CD14-positive monocyte (primary cell): ENCODE results near the gene BANP. TPM values are rescaled to one million over a fixed set of nuclear protein-coding genes. Genes with fewer than 3 reads are reported as not detected.
"Not testable (repeated sequence)": the region's sequence is repeated elsewhere in the genome, so short reads cannot be mapped to it uniquely, and the experiment has no call there.

Source experiments
- DNase-seq, 3 donors: peaks; one replicate each; pipeline ENCODE4 v3.0.0-alpha.2; 2011 to 2022
- H2AFZ ChIP-seq: 2 replicates; pipeline ENCODE4 v1.6.0; 2012; ENCODE audit warnings: mild to moderate bottlenecking, low read depth, low read length, inconsistent platforms; ENCODE audit not compliant: insufficient read depth, poor library complexity, severe bottlenecking
- H3K27ac ChIP-seq, 2 donors: 1 replicate in 1 of 2; 2 replicates in 1 of 2; pipeline ENCODE4 v1.5.1; 2012 to 2013; ENCODE audit warnings: low read length in 2 of 2, control low read depth in 1 of 2, inconsistent platforms in 1 of 2, low read depth in 1 of 2, mild to moderate bottlenecking in 1 of 2
- H3K27me3 ChIP-seq, 2 donors: one replicate each; pipeline versions ENCODE4 v1.6.0 to v1.6.1; 2011 to 2013; ENCODE audit warnings: low read length in 2 of 2; ENCODE audit not compliant: control insufficient read depth in 2 of 2, insufficient read depth in 2 of 2
- H3K36me3 ChIP-seq, 2 donors: replicated peaks in 1 of 2; 1 replicate in 1 of 2; 2 replicates in 1 of 2; pipeline versions ENCODE4 v1.5.1 to v1.6.1; 2012 to 2013; ENCODE audit warnings: low read length in 2 of 2, control low read depth in 1 of 2, inconsistent platforms in 1 of 2, mild to moderate bottlenecking in 1 of 2; ENCODE audit not compliant: insufficient read depth in 2 of 2, control insufficient read depth in 1 of 2
- H3K4me1 ChIP-seq, 2 donors: 1 replicate in 1 of 2; 2 replicates in 1 of 2; pipeline versions ENCODE4 v1.5.1 to v1.6.1; 2012 to 2013; ENCODE audit warnings: low read length in 2 of 2, control low read depth in 1 of 2, inconsistent platforms in 1 of 2, mild to moderate bottlenecking in 1 of 2, moderate library complexity in 1 of 2; ENCODE audit not compliant: insufficient read depth in 2 of 2, control insufficient read depth in 1 of 2
- H3K4me2 ChIP-seq: replicated peaks from 2 replicates; pipeline ENCODE3; 2012; ENCODE audit warnings: low read length, moderate library complexity, mild to moderate bottlenecking; ENCODE audit not compliant: poor library complexity, severe bottlenecking; ENCODE audit errors: extremely low read depth
- H3K4me3 ChIP-seq, 3 experiments: fragments of 200-600 bp in 1 of 3; sonication (generic) in 1 of 3; replicated peaks in 1 of 3; 1 replicate in 2 of 3; 2 replicates in 1 of 3; pipeline ENCODE4 v1.5.1; 2011 to 2013; ENCODE audit warnings: low read length in 3 of 3, mild to moderate bottlenecking in 3 of 3, control low read depth in 2 of 3, low read depth in 2 of 3, inconsistent platforms in 1 of 3, moderate library complexity in 1 of 3
- H3K79me2 ChIP-seq: 2 replicates; pipeline ENCODE4 v1.6.0; 2012; ENCODE audit warnings: mild to moderate bottlenecking, control low read depth, inconsistent platforms, low read length, moderate library complexity; ENCODE audit not compliant: insufficient read depth
- H3K9ac ChIP-seq: 2 replicates; pipeline ENCODE4 v1.6.0; 2017; ENCODE audit warnings: low read length, mild to moderate bottlenecking; ENCODE audit not compliant: insufficient read depth, poor library complexity, severe bottlenecking
- H3K9me3 ChIP-seq, 2 donors: replicated peaks in 1 of 2; 1 replicate in 1 of 2; 2 replicates in 1 of 2; pipeline versions ENCODE4 v1.5.1 to v1.6.1; 2012 to 2013; ENCODE audit warnings: low read length in 2 of 2, control low read depth in 1 of 2; ENCODE audit not compliant: control insufficient read depth in 1 of 2, insufficient read depth in 1 of 2
- H4K20me1 ChIP-seq: 2 replicates; pipeline ENCODE4 v1.6.0; 2012; ENCODE audit warnings: mild to moderate bottlenecking, low read length, control low read depth, moderate library complexity; ENCODE audit not compliant: insufficient read depth
- H3K27ac Mint-ChIP-seq, 7 donors: one replicate each; pipeline ENCODE4 v1.8.0; 2020; ENCODE audit warnings: mild to moderate bottlenecking in 7 of 7, mixed read lengths in 7 of 7, moderate library complexity in 6 of 7, inconsistent platforms in 2 of 7
- H3K27me3 Mint-ChIP-seq, 3 donors: one replicate each; pipeline ENCODE4 v1.8.0; 2021 to 2022; ENCODE audit warnings: low read depth in 3 of 3, mild to moderate bottlenecking in 3 of 3, mixed read lengths in 3 of 3, moderate library complexity in 3 of 3, inconsistent platforms in 1 of 3
- H3K36me3 Mint-ChIP-seq, 2 donors: one replicate each; pipeline ENCODE4 v1.8.0; 2020; ENCODE audit warnings: mixed read lengths in 2 of 2, inconsistent platforms in 1 of 2, mild to moderate bottlenecking in 1 of 2
- H3K4me1 Mint-ChIP-seq: one replicate; pipeline ENCODE4 v1.8.0; 2020; ENCODE audit warnings: mild to moderate bottlenecking, mixed read lengths
- H3K4me3 Mint-ChIP-seq, 2 donors: one replicate each; pipeline ENCODE4 v1.8.0; 2020; ENCODE audit warnings: mild to moderate bottlenecking in 2 of 2, mixed read lengths in 2 of 2, moderate library complexity in 1 of 2
- H3K9me3 Mint-ChIP-seq, 7 donors: one replicate each; pipeline ENCODE4 v1.8.0; 2020 to 2022; ENCODE audit warnings: mixed read lengths in 7 of 7, mild to moderate bottlenecking in 6 of 7, moderate library complexity in 6 of 7, inconsistent platforms in 2 of 7
- CTCF ChIP-seq: fragments of 200-600 bp; IDR thresholded peaks from one replicate; pipeline ENCODE4 v1.8.0; 2022; ENCODE audit warnings: antibody characterized with exemption, mild to moderate bottlenecking
- WGBS: methylation state at CpG from one replicate; pipeline ENCODE4 v1.1.5; 2013; ENCODE audit warnings: missing lambda C conversion rate; ENCODE audit not compliant: insufficient coverage; 5-methylcytosine and 5-hydroxymethylcytosine counted together
- intact Hi-C, 2 donors: fragments of 100-400 bp; cut with micrococcal nuclease; formaldehyde crosslinking; loops; one replicate each; pipeline versions ENCODE4 v1.15.0 to v1.15.1; 2023
- polyA plus RNA-seq, 3 donors: library from polyadenylated mRNA; depleted of rRNA in 1 of 3; unstranded in 2 of 3; stranded (reverse) in 1 of 3; fragments of 300-500 nt in 2 of 3; fragments of >200 nt in 1 of 3; fragmentation: Illumina TruSeq in 2 of 3; gene quantifications; 1 replicate in 2 of 3; 2 replicates in 1 of 3; pipeline ENCODE4 v1.2.3, GENCODE V29; 2012 to 2021

The BANP gene
- polyA plus RNA-seq, 3 donors, result 10.1 to 40.9 (median 11.7) TPM

GRCh38 chr16:87996962-87997880 lies 46.0 kb downstream of the BANP start:
- intact Hi-C loops, result no loop called here
- peaks cover 0 to 1% (median 0%) of the 10 kb centered on the region in 7 donors for H3K9me3 Mint-ChIP-seq

GRCh38 chr16:87998184-87998793 lies 47.1 kb downstream of the BANP start:
- DNase-seq, intact Hi-C loops, H3K27me3 Mint-ChIP-seq, H3K4me1 Mint-ChIP-seq, H3K9me3 Mint-ChIP-seq, H2AFZ ChIP-seq, H3K4me1 ChIP-seq, H3K4me3 ChIP-seq, H3K9ac ChIP-seq, H3K27me3 ChIP-seq, H3K4me2 ChIP-seq, H3K4me3 Mint-ChIP-seq, H3K9me3 ChIP-seq, H3K27ac ChIP-seq: not testable (repeated sequence)
- Histone ChIP-seq H3K79me2 (peaks cover 25% of the 10 kb centered on the region), H4K20me1 (peaks cover 61% of the 10 kb centered on the region), H3K36me3 (peaks cover 20 to 65% of the 10 kb centered on the region in 2 donors)
- H3K27ac Mint-ChIP-seq, result peak overlapping the region in 1 of 7 donors; percentile 82
- 95% methylated on average over 20 of the region's 32 CpGs for WGBS
- H3K36me3 Mint-ChIP-seq, result peaks cover 45 to 67% of the 10 kb centered on the region in 2 donors

More at GRCh38 chr16:87996962-87997880, 46.0 kb downstream of the BANP start:
- no peak overlapping the region for H3K4me3 Mint-ChIP-seq
- peaks cover 55% of the 10 kb centered on the region for H4K20me1 ChIP-seq
- H3K27me3 Mint-ChIP-seq, result no peaks in the 10 kb centered on the region
- H3K4me3 ChIP-seq, result no peak overlapping the region
- no peak overlapping the region for H2AFZ ChIP-seq
- no peak for DNase-seq
- no peaks in the 10 kb centered on the region for H3K4me1 Mint-ChIP-seq
- H3K27ac ChIP-seq, result no peak overlapping the region
- peaks cover 48 to 71% of the 10 kb centered on the region in 2 donors for H3K36me3 Mint-ChIP-seq
- WGBS, result 91% methylated on average over 7 of the region's 8 CpGs
- H3K36me3 ChIP-seq, result peaks cover 26 to 62% of the 10 kb centered on the region in 2 donors
- no peak overlapping the region for H3K4me2 ChIP-seq
- H3K9me3 ChIP-seq, result no peaks in the 10 kb centered on the region
- H3K4me1 ChIP-seq, result no peaks in the 10 kb centered on the region
- TF ChIP-seq CTCF, result no peak
- H3K79me2 ChIP-seq, result peaks cover 16% of the 10 kb centered on the region
- no peaks in the 10 kb centered on the region for H3K27me3 ChIP-seq
- peak overlapping the region in 2 of 7 donors; percentile 26 to 30 for H3K27ac Mint-ChIP-seq
- H3K9ac ChIP-seq, result no peak overlapping the region

GRCh38 chr16:87998992-87999391 lies 47.8 kb downstream of the BANP start:
- H2AFZ ChIP-seq, DNase-seq, H3K27ac ChIP-seq, H3K9ac ChIP-seq, H3K27me3 Mint-ChIP-seq, H3K9me3 Mint-ChIP-seq, H3K4me2 ChIP-seq, H3K4me1 ChIP-seq, H3K4me3 ChIP-seq, H3K27ac Mint-ChIP-seq, H3K4me1 Mint-ChIP-seq, H3K27me3 ChIP-seq, H3K4me3 Mint-ChIP-seq, intact Hi-C loops, H3K9me3 ChIP-seq: not testable (repeated sequence)
- Histone ChIP-seq H4K20me1 (peaks cover 66% of the 10 kb centered on the region), H3K36me3 (peaks cover 19 to 65% of the 10 kb centered on the region in 2 donors), H3K79me2 (peaks cover 25% of the 10 kb centered on the region)
- peaks cover 46 to 65% of the 10 kb centered on the region in 2 donors for H3K36me3 Mint-ChIP-seq
- WGBS, result 94% methylated on average over 18 of the region's 29 CpGs
